Caco-2 (cell line): ENCODE data around the gene LUZP4. TPM values are rescaled to one million over a fixed set of nuclear protein-coding genes. Genes with fewer than 3 reads are reported as not detected.

Source experiments
- BruUV-seq: library from RNA; stranded (reverse); fragments of 400-500 nt; replicated peaks from 2 replicates; lab custom pipeline; 2021; lab: Mats Ljungman, UMichigan
- CTCF ChIA-PET: fragments of 300-600 bp; sonication (Branson Sonifier 250); formaldehyde crosslinking; loops from one replicate; lab custom pipeline; 2022; ENCODE audit warnings: antibody characterized with exemption; lab: Charles Lee
- POLR2A ChIA-PET: fragments of 300-600 bp; sonication (Branson Sonifier 250); formaldehyde crosslinking; loops from one replicate; lab custom pipeline; 2022; ENCODE audit warnings: antibody characterized with exemption; lab: Charles Lee
- DNase-seq, 2 experiments: peaks; one replicate each; pipeline versions ENCODE4 v3.0.0 to v3.0.0-alpha.2; 2020 to 2022
- H3K27me3 ChIP-seq: replicated peaks from 2 replicates; pipeline ENCODE4 v1.6.0; 2011; ENCODE audit warnings: low read length; ENCODE audit not compliant: control insufficient read depth, insufficient read depth
- H3K36me3 ChIP-seq: 2 replicates; pipeline ENCODE4 v1.5.1; 2011; ENCODE audit warnings: low read length; ENCODE audit not compliant: control insufficient read depth, insufficient read depth
- H3K4me1 ChIP-seq: fragments of 250-450 bp; sonication (Bioruptor Pico); 2 replicates; pipeline ENCODE4 v1.5.1; 2020; ENCODE audit warnings: mild to moderate bottlenecking
- H3K4me3 ChIP-seq: 2 replicates; pipeline ENCODE4 v1.5.1; 2011; ENCODE audit warnings: low read depth, mild to moderate bottlenecking, control low read depth, low read length
- H3K9me3 ChIP-seq: fragments of 250-450 bp; sonication (Bioruptor Pico); 2 replicates; pipeline ENCODE4 v1.5.1; 2020; ENCODE audit warnings: mild to moderate bottlenecking, moderate library complexity
- H3K27ac Mint-ChIP-seq: one replicate; pipeline ENCODE4 v1.8.0; 2022; ENCODE audit warnings: mixed read lengths; ENCODE audit not compliant: unreplicated experiment
- H3K27me3 Mint-ChIP-seq: one replicate; pipeline ENCODE4 v1.8.0; 2022; ENCODE audit warnings: mixed read lengths; ENCODE audit not compliant: insufficient read depth, unreplicated experiment
- H3K36me3 Mint-ChIP-seq: one replicate; pipeline ENCODE4 v1.8.0; 2022; ENCODE audit warnings: mild to moderate bottlenecking, mixed read lengths; ENCODE audit not compliant: insufficient read depth, unreplicated experiment
- H3K4me1 Mint-ChIP-seq: one replicate; pipeline ENCODE4 v1.8.0; 2022; ENCODE audit warnings: low read depth, mixed read lengths; ENCODE audit not compliant: unreplicated experiment
- H3K4me3 Mint-ChIP-seq: one replicate; pipeline ENCODE4 v1.8.0; 2022; ENCODE audit warnings: mild to moderate bottlenecking, moderate library complexity, mixed read lengths; ENCODE audit not compliant: unreplicated experiment
- H3K9me3 Mint-ChIP-seq: one replicate; pipeline ENCODE4 v1.8.0; 2022; ENCODE audit warnings: mixed read lengths; ENCODE audit not compliant: unreplicated experiment
- CTCF ChIP-seq, 2 experiments: fragments of 200-600 bp in 1 of 2; IDR thresholded peaks; 1 replicate in 1 of 2; 2 replicates in 1 of 2; pipeline versions ENCODE4 v1.5.1 to v1.8.0; 2011 to 2022; ENCODE audit warnings: antibody characterized with exemption in 1 of 2, control low read depth in 1 of 2, inconsistent platforms in 1 of 2, low read depth in 1 of 2, low read length in 1 of 2, mild to moderate bottlenecking in 1 of 2, moderate library complexity in 1 of 2; ENCODE audit not compliant: insufficient read depth in 1 of 2, severe bottlenecking in 1 of 2, unreplicated experiment in 1 of 2
- intact Hi-C: fragments of 100-400 bp; cut with micrococcal nuclease; formaldehyde crosslinking; loops from one replicate; pipeline ENCODE4 v1.10.0; 2022; ENCODE audit not compliant: unreplicated experiment
- total RNA-seq: library from RNA; stranded (reverse); gene quantifications from 2 replicates; pipeline ENCODE4 v1.2.3, GENCODE V29; 2022

The LUZP4 gene
- total RNA-seq, 1 experiment from 2014 or later = not detected

DNA sequence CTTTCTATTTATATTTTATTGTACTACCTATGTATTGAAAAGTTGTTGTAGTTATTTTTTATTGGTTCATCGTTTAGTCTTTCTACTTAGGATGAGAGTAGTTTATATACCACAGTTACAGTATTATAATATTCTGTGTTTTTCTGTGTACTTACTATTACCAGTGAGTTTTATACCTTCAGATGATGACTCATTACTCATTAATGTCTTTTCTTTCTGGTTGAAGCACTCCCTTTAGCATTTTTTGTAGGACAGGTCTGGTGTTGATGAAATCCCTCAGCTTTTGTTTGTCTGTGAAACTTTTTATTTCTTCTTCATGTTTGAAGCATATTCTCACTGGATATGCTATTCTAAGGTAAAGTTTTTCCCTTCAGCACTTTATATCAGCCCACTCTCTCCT is 7.7 kb downstream of the LUZP4 start:
- no peaks in the 10 kb centered on the region for H3K4me1 Mint-ChIP-seq
- no peak overlapping the region for H3K4me3 Mint-ChIP-seq
- peaks cover 2% of the 10 kb centered on the region for H3K27me3 Mint-ChIP-seq
- Histone ChIP-seq H3K36me3 (no peaks in the 10 kb centered on the region), H3K4me1 (no peaks in the 10 kb centered on the region), H3K27me3 (no peaks in the 10 kb centered on the region), H3K4me3 (no peak overlapping the region), H3K9me3 (no peaks in the 10 kb centered on the region)
- ChIA-PET CTCF (no interaction called here), POLR2A (no interaction called here)
- DNase-seq = no peak
- no TSS peak for BruUV-seq
- H3K27ac Mint-ChIP-seq = no peak overlapping the region
- no peak for TF ChIP-seq CTCF (IDR thresholded peaks at IDR 0.05; ENCODE audit: insufficient read depth in 1 of 2, low read depth in 1 of 2, low read length in 1 of 2, severe bottlenecking in 1 of 2, unreplicated experiment in 1 of 2)
- no peaks in the 10 kb centered on the region for H3K9me3 Mint-ChIP-seq
- intact Hi-C loops = no loop called here
- no peaks in the 10 kb centered on the region for H3K36me3 Mint-ChIP-seq

GRCh38 chrX:115311139-115311538 is 21.6 kb downstream of the LUZP4 start:
- no peak for TF ChIP-seq CTCF (IDR thresholded peaks at IDR 0.05; ENCODE audit: insufficient read depth in 1 of 2, low read depth in 1 of 2, low read length in 1 of 2, severe bottlenecking in 1 of 2, unreplicated experiment in 1 of 2)
- no peaks in the 10 kb centered on the region for H3K9me3 ChIP-seq
- H3K27me3 Mint-ChIP-seq = no peaks in the 10 kb centered on the region
- no peak overlapping the region for H3K4me3 ChIP-seq
- BruUV-seq = no TSS peak
- no peaks in the 10 kb centered on the region for H3K4me1 ChIP-seq
- H3K27me3 ChIP-seq = no peaks in the 10 kb centered on the region
- DNase-seq = no peak
- H3K36me3 Mint-ChIP-seq = no peaks in the 10 kb centered on the region
- intact Hi-C loops = no loop called here
- H3K27ac Mint-ChIP-seq = no peak overlapping the region
- POLR2A ChIA-PET = no interaction called here
- no peaks in the 10 kb centered on the region for H3K4me1 Mint-ChIP-seq
- no peaks in the 10 kb centered on the region for H3K9me3 Mint-ChIP-seq
- H3K4me3 Mint-ChIP-seq = no peak overlapping the region
- CTCF ChIA-PET = no interaction called here
- H3K36me3 ChIP-seq = no peaks in the 10 kb centered on the region

- no peak for TF ChIP-seq CTCF (IDR thresholded peaks at IDR 0.05; ENCODE audit: insufficient read depth in 1 of 2, low read depth in 1 of 2, low read length in 1 of 2, severe bottlenecking in 1 of 2, unreplicated experiment in 1 of 2)
- no TSS peak for BruUV-seq
- no peak for DNase-seq
Observed at GRCh38 chrX:115311601-115312001, 22.1 kb downstream of the LUZP4 start.

More at GRCh38 chrX:115311601-115312001, 22.1 kb downstream of the LUZP4 start:
- Mint-ChIP-seq H3K4me3 (no peak overlapping the region), H3K27me3 (no peaks in the 10 kb centered on the region), H3K9me3 (no peaks in the 10 kb centered on the region), H3K36me3 (no peaks in the 10 kb centered on the region), H3K27ac (no peak overlapping the region), H3K4me1 (no peaks in the 10 kb centered on the region)
- Histone ChIP-seq H3K36me3 (no peaks in the 10 kb centered on the region), H3K4me3 (no peak overlapping the region), H3K4me1 (no peaks in the 10 kb centered on the region), H3K27me3 (no peaks in the 10 kb centered on the region), H3K9me3 (no peaks in the 10 kb centered on the region)
- intact Hi-C loops = no loop called here
- ChIA-PET CTCF (no interaction called here), POLR2A (no interaction called here)
